ENCODE results near the gene RAX2.
A peak's percentile ranks its signal among the peaks of the same experiment; 100 is the strongest.

DNA sequence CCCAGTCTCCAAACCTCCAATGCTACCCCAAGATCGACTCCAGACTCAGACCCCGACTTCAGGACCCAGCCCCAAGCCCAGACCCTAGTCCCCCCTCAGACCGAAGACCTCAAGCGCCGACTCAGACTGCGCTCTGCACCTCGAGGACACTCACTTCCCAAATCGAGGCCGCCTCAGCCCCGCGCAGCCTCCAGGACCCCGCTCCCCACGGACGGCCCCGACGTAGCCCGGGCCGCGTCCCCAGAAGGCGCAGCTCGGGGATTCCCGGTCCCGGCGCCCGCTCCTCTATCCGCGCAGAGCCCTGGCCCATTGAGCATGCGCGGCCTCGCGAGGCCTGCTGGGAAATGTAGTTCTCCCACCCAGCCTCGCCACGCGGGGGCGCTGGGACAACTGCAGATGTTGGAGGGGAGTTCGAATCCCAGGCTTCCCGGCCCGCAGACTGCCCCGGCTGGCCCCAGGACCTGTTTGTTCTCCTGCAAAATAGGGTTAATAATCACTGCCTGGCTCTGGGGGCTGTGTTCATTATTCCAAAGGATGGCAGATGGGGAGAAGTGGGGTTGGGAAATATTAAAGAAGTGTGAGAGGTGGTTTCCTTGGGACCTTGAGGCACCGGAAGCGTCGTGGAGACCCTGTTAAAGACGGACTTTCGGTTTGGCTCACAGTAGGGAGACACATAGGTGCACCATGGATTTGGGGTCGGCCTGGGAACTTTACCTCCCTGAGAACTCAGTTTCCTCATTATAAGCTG lies 10.5 kb downstream of the RAX2 start, which contains the start of gene APBA3:
- no peak for TF ChIP-seq EZH2 (IDR thresholded peaks at IDR 0.05)
- peak; percentile 91 for TF ChIP-seq POLR2AphosphoS5 (IDR thresholded peaks at IDR 0.05; ENCODE audit: borderline replicate concordance, low read depth, low read length)
- TF ChIP-seq FOXP2 (optimal IDR thresholded peaks at IDR 0.05; ENCODE audit: control extremely low read depth, extremely low read length, insufficient read depth) = no peak
